Non-pigmented ciliary epithelial cell (primary cell): ENCODE data around the gene PLLP.

ENCODE experiments used
- DNase-seq: peaks from one replicate; pipeline ENCODE4 v3.0.0-alpha.2; 2010; ENCODE audit warnings: low read depth

PLLP gene

GRCh38 chr16:57284209-57284951, at the start of gene PLLP:
Gene PLLP (minus strand): TSS chr16:57284672. CDS start chr16:57284540, 132 bp downstream.
- no peak for DNase-seq

DNA sequence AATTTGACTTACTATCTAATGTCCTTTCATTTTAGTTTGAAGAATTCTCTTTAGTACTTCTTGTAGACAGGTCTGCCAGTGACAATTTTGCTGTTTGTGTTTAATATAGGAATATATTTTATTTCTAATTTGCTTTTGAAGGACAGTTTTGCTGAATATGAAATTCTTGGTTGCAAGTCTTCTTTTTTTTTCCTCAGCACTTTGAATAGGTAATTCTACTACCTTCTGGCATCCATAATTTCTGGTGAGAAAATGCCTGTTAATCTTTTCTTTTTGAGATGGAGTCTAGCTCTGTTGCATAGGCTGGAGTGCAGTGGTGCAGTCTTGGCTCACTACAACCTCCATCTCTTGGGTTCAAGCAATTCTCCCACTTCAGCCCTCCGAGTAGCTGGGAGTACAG, 48.9 kb upstream of the PLLP start:
- DNase-seq: no peak

- DNase-seq: no peak
These were observed 46.9 kb upstream of the PLLP start for GRCh38 chr16:57331355-57331754.

DNA sequence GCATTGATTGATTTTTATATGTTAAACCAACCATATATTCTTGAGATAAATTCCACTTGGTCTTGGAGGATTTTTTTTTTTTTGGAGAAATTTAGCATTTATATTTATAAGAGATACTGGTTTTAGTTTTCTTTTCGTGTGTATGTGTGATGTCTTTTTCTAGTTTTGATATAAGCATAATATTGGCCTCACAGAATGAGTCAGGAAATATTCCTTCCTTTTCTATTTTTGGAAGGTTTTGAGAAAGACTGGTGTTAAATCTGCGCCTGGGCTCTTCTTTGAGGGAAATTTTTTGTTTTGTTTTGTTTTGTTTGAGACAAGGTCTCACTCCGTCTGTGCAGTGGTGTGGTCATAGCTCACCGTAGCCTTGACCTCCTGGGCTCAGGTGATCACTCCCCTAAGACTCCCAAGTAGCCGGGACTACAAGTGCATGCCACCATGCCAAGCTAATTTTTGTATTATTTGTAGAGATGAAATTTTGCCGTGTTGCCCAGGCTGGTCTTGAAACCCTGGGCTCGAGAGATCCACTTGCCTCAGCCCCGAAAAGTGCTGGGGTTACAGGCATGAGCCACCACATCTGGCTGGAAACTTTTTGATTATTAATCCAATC, 45.4 kb upstream of the PLLP start:
- no peak for DNase-seq

DNA sequence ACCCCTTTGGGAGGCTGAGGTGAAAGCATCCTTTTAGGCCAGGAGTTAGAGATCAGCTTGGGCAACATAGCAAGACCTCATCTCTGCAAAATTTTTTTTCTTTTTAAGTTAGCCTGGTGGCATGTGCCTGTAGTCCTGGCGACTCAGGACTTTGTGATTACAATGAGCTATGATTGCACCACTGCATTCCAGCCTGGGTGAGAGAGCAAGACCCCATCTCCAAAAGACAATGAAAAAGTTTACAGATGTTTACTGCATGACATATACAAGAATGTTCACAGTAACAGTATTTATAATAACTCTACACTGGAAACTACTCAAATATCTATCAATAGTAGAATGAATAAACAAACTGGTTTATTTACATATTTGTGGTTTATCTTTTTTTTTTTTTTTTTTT, 41.0 kb upstream of the PLLP start:
- no peak for DNase-seq

- no peak for DNase-seq
These were observed 40.3 kb upstream of the PLLP start for GRCh38 chr16:57324749-57325148.

GRCh38 chr16:57319646-57320045, 35.2 kb upstream of the PLLP start:
- no peak for DNase-seq

- no peak for DNase-seq
These were observed 33.9 kb upstream of the PLLP start for GRCh38 chr16:57318240-57318970.

GRCh38 chr16:57316390-57317017, 32.0 kb upstream of the PLLP start:
- DNase-seq: peak; percentile 40

GRCh38 chr16:57315416-57315815, 30.9 kb upstream of the PLLP start:
- no peak for DNase-seq

GRCh38 chr16:57314161-57314785, 29.8 kb upstream of the PLLP start:
- no peak for DNase-seq

- no peak for DNase-seq
These were observed 29.0 kb upstream of the PLLP start for GRCh38 chr16:57313509-57313908.

DNA sequence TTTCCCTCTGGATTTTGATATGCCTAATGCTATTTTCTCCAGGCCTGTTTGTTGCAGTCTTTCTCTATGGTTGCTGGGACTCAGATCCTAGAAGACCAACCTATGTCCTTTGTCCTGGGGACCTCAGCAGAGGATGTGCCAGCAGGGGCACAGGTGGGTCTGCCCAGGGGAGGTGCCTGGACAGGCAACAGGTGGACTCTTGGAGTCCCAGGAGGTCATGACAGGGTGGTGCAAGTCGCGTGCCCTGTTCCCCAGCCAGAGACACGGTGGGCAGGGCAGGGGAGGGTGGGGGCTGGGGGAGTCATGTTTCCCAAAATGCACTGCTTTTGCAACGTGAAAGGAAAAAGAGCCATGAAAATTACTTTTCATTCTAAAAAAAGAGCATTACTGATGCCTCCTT, 26.3 kb upstream of the PLLP start:
- no peak for DNase-seq

DNA sequence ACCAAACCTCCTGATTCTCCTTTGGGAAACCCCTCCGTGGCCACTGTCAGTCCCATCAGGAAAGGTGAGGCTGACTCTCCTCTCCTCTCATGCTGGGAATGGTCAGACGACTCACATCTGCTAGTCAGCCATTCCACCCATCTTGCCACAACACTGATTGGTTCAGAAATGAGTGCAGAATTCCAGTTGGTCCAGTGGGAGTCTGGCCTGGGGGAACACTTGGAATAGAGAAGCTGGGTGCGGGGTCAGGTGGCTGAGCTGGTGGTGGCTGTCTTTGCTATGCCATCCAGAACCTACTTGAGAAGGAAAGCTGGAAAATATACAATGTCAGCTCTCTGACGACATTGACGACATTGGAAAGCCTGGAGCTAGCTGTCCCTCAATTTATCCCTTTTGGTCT, 23.6 kb upstream of the PLLP start:
- DNase-seq: no peak

GRCh38 chr16:57307365-57307764, 22.9 kb upstream of the PLLP start:
- no peak for DNase-seq

- DNase-seq: no peak
These were observed 22.3 kb upstream of the PLLP start for GRCh38 chr16:57306676-57307341.

DNA sequence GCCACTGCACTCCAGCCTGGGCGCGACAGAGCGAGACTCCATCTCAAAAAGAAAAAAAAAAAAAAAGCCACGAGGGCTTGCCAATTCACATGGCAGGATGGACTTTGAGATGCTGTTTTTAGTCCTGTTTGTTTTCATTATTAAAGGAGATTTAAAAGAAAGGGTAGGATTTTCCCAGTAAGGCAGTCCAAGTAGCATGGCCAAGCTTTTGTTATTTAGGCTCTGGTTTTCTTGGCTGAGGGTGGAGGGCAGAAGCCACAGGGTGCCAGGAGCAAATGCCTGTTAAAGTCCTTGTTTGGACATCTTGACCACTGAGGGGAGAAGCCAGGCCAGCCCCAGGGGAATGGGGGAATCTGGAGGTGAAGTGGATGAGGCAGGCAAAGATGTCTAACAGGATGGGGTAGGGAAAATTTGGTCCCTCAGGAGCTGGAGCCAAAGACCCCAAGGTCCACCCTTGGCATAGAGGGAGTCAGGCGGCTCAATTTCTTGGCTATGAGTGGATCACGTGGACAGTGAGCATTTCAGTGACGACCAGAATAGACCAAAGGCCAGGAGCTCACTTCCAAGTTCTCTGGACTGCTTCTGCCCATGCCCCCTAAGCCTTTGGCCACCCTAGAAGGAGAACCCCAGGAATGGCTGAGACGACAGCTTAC, 20.8 kb upstream of the PLLP start:
- no peak for DNase-seq

- DNase-seq: peak; percentile 30
These were observed 19.9 kb upstream of the PLLP start for GRCh38 chr16:57304169-57305061.

- no peak for DNase-seq
These were observed 19.4 kb upstream of the PLLP start for GRCh38 chr16:57303910-57304168.
